ENCODE data around the gene NLRC5.

GRCh38 chr16:57104706-57105105, 115.3 kb downstream of the NLRC5 start:
- no peak for TF ChIP-seq CTCF (IDR thresholded peaks at IDR 0.05; ENCODE audit: low read depth, low read length)
- TF ChIP-seq MAX (IDR thresholded peaks at IDR 0.05; ENCODE audit: low read depth, low read length) = no peak
- TF ChIP-seq POLR2A (IDR thresholded peaks at IDR 0.05; ENCODE audit: extremely low read depth, insufficient read length) = no peak

All from NB4 (cell line).